CD4-positive, alpha-beta T cell treated with Interleukin-10 for 1 hour (primary cell): ENCODE data around the gene RAB3IL1.

ENCODE experiments used
- DNase-seq: peaks from one replicate; pipeline ENCODE4 v3.0.0-alpha.2; 2020

The RAB3IL1 gene

DNA sequence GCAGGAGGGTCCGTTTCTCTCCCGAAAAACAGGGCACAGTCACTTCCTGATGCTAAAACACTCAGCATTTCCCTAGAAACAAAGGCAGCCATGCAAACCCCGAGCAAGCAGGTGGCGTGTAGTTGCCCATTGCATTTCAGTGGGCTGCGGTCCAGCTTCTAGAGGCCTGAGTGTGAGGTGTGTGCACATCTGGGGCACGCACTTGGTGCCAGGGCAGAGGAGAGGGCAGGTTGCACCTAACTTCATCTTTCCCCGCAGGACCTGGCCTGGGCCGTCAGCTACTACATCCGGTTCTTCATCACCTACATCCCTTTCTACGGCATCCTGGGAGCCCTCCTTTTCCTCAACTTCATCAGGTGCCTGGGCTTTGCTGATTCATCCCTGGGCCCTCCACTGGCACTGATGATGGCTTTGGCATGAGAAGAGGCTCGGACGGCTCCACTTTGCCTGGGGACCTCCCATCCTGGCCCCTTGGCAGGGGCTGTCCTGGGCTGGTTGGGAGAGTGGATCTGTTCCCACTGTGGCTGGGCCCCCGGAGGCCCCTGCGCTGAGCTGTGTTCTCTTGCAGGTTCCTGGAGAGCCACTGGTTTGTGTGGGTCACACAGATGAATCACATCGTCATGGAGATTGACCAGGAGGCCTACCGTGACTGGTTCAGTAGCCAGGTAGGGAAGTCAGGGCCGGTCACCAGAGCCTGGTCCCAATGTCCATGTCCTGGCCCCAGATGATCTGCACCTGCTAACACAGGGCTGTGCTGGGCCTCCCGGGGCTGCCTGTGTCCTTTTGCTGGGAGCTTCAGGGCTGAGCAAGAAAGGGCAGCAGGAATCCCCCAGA is 54.4 kb downstream of the RAB3IL1 start:
- no peak for DNase-seq

DNA sequence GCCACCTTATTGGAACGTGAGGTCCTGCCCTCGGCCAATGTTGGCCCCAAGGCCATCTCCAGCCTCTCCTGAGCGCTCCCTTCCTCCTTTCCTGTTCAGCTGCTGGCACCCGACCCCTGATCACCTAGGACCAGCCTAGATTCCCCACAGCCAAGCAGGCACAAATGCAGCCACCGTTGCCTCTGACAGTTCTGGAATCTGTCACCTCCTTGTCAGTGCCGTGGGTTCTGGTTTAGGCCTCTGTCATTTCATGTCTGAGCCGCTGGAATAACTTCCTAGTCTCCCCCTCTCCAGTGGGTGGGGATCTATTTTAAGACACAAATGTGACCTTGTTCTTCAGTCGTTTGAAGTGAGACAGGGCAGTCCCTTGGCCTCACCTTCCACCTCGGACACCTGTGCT is 55.7 kb downstream of the RAB3IL1 start:
- DNase-seq, result no peak

DNA sequence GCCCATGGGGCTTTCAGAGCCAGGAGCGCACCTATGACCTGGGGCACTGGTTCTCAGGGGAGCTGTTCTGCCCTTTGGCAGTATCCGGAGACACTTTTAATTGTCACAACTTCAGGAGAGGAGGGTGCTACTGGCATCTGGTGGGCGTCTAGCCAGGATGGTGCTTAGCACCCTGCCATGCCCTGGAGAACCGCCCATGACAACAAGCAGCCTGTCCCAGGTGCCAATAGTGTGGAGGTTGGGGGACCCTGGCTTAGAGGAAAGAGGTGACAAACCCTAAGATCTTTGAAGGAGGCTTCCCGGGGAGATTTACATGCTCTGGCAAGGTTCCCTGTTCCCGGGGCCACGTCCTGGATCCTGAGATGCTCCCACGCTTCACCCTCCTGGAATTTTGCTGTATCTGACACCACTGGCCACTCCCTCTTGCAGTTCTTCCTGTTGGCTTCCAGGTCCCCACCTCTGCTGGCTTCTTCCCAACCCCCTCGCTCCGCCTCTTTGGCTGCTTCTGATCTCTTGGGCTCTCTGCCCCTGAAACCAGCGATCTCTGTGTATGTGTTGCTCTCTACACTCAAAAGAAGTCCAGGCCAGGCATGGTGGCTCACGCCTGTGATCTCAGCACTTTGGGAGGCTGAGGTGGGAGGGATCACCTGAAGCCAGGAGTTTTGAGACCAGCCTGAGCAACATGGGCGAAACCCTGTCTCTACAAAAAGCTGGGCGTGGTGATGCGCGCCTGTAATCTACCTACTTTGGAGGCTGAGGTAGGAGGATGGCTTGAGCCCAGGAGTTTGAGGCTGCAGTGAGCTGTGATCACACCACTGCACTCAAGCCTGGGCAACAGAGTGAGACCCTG is 57.1 kb downstream of the RAB3IL1 start:
- no peak for DNase-seq

DNA sequence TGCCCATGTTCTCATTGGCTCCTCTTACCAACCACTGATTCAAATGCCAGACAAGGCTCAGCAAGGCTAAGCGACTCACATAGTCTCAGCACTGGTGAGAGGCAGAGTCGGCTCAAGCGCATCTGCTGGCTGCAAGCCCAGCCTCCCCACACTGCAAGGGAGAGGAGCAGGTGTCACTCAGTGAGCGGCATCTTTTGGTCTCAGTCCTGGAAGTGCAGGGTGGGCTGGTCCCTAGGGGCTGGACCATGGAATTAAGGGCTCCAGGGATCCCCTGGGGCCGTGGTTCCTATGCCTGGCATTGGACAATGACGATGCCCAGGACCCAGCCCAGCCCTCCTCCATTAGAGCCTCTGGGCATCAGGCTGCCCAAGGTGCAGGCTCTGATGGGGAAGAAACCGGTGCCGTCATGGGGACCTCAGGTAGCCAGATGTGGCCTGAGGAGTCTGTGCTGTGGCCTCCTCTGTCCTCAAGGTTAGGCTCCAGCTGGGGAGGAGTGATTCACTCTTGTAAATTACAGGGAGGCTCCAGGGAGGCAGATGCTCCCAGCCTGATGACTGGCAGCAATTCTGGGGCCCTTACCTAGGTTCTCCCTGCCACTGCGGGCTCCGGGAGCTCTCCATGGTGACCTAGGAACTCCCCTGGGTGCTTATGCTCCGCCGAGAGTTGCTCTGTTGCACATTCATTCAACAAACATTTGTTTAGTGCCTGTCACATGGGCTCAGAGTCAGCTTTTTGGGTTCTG is 61.3 kb downstream of the RAB3IL1 start:
- no peak for DNase-seq

DNA sequence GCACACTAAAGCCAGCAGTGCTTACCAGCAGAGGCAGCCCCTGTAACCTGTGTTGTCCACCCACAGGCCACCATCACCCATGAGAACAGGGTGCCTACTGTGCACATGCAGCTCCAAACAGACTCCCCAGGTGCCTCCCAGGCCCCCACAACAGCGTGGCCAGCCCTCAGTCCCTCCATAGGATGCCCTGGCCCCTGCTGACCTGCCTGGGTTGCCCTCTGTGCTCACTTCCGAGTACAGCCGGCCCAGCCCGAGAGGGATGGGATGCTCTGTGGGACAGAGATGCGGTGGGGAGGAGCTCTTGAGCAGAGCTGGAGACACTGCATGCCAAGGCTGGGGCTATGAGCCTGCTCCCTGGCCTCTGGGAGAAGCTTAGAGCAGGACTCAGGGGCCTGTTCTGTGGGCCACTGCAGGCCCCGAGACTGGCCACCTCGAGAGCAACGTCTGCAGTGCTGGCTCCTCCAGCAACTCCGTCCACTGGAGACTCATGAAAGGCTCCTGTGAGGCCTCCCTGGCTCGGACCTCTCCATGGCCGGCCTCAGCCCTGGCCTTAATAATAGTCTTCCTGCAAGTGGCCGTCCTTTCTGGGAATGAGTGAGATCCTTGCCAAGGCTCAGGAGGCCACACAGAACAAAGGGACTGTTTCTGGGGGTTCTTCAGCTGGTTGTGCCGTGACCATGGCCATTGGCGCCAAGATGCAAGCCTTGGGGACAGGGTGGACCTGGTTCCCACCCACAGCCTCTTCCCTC is 62.2 kb downstream of the RAB3IL1 start:
- DNase-seq, result no peak

DNA sequence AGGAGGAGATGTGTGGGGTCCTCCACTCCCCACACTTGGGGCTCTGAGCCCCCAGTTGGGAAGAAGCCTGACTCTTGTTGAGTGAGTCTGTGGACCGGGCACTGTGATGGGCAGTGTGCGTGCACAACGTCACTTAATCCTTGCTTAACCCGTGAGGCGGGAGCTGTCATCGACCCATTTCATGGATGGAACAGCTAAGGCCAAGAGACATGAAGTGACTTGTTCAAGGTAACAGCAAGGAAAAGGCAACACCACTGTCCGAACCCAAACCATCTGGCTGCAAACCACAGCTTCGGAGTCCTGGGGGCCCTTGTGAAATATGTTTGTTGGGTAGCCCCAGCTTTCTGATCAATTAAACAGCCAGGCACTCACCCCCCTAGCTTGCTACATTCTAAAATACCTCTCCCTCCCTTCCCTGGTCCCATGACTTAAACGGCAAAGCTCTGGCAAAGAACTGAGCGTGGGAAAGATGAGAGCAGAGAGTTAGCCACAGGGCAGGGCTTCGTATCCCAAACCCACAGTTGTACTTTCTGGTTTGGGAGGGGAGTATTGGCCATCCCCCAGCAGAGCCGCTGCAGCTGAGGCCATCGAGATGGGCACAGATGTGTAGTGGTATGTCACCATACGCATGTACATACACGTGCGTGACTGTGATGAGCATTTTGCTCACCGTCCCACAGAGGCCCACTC is 63.0 kb downstream of the RAB3IL1 start:
- no peak for DNase-seq

DNA sequence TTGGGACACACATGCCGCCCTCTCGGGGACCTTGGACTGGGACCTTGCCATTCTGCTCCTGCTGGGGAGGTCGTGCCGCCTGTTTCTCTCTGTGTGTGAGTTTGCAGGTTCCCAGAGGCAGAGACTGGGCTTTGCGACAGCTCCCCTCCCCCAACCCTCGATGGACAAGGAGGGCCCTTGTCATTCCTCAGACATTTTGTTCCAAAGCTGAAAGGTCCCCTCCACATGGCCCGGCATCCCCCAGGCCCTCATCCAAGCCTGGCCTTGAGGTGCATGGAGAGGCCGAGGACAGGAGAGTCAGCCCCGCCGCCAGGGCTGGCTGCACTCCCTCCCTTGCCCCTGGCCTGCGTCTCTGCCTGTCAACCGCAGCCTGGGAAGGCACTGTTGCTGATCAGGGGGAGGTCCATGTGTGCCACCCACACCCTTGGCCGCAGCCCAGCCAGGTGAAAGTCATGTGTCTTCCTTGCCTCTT is 63.6 kb downstream of the RAB3IL1 start:
- DNase-seq, result no peak

DNA sequence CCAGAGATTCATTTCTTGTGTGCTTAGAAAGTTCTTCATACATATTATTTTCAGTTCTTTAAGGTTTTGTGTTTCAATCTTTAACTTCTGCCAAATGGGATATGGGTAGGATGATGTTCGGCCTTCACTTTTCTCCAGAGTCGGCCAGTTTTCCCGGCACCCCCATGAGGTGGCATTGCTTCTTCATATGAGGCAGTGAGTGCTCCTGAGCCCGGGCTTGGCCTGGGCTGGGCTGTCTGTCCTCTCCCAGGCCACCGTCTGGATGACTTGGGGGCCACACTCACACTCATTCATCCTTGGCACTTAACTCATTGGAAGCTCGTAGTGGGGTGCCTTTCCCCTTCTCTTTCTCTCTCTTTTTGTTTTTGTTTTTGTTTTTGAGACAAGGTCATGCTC is 65.5 kb downstream of the RAB3IL1 start:
- no peak for DNase-seq

DNA sequence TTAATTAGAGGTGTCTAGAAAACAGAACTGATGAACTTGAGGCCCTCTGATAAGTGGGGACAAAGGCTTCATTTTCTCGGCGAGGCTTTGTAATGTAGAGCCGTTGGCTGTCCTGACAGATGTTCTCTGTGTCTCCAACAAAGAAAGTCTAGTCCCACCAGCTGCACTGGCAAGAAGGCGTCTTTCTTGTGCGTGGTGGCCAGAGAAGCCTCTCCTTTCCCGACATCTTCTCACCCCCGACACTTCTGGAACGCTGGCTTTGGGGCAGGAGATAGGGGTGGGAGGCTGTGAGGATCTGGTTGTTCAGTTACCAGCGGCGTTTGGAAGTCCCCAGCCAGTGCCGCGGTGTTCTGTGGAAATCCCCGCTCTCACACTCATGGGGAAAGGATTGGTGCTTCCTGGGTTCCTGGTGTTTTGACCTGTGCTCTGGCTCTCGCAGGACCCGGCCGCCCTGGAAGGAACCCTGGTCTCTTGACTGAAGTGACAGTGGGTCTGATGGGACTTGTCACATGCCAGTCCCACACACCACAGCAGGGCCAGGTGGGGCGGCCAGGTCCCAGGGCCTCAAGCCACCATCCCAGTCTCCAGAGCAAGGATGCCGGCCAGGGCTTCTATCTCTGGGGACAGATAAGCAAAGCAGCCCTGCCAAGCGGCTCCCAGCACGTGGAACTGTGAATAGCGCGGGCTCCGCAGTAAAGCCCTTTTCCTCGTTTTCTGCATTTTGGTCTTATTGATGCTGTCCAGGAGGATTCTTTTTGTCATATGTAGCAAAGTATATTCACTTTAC is 66.1 kb downstream of the RAB3IL1 start:
- no peak for DNase-seq

DNA sequence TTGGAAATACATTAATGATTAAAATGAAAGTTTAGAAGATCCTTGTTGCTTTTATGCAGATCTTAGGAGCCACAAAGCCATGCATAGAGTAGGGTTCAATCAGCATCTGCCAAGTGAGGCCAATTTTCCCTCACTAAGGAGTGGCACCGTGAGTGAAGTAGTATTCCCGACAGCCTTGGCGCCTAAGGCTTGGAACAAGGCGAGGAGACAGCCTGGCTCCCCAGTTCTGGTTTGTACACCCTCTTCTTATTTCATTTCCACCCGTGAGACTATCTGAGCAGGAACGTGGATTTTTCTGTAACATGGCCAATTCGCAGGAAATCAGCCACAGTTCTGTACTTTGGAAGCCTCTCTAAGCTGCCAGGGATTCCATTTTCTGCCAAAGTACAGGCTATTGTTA is 66.7 kb downstream of the RAB3IL1 start:
- no peak for DNase-seq

DNA sequence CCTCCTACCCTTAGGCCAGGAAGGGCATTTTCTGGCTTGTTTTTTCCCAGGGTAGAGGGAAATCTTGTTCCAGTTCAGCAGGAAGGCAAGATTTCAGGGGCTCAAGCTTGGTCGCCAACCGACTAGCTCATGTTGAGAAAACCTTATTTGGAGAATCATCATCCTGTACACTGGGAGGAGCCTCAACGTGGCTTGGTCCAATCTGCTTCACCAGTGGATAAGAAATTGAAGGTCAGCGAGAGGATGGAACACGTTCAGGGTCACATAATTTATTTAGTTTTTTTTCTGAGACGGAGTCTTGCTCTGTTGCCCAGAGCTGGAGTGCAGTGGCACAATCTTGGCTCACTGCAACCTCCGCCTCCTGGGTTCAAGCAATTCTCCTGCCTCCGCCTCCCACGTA is 68.7 kb downstream of the RAB3IL1 start:
- DNase-seq, result no peak

DNA sequence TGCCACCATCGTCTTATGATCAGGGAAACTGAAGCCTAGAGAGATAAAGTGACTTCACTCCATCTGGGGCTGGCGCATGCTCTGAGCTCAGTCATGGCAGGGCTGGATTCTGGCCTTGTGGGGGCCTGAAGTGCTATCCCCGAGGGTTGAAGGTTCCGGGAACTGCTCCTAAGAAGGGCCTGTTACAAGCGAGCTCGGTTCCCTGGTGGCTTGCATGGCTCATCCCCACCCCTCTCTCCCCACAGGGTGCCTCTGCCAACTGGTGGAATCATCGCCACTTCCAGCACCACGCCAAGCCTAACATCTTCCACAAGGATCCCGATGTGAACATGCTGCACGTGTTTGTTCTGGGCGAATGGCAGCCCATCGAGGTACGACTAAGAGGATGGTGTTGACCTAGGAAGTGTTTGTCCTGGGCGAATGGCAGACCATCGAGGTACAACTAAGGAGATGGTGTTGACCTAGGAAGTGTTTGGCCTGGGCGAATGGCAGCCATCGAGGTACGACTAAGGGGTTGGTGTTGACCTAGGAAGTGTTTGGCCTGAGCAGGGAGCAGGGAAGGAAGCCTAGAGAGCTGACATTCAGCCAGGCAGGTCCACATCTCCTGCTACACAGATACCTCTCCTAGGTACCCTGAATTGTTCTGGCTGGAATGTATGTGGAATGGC is 69.3 kb downstream of the RAB3IL1 start:
- DNase-seq, result no peak
